Uterus (tissue), 2 donors: Measurements from ENCODE around the gene PDZD8.

Experiments
- POLR2A ChIP-seq, 2 donors: fragments of 450-650 bp; IDR thresholded peaks; one replicate each; pipeline ENCODE4 v1.6.1; 2016; ENCODE audit warnings: antibody characterized with exemption in 2 of 2, mild to moderate bottlenecking in 1 of 2, moderate library complexity in 1 of 2
- TF ChIP-seq, protein P1 (sequence below), 4 experiments: fragments of 200-600 bp in 2 of 4; fragments of 450-650 bp in 2 of 4; sonication (generic) in 2 of 4; IDR thresholded peaks; one replicate each; pipeline ENCODE4 v1.5.1; 2016 to 2019; ENCODE audit warnings: antibody characterized with exemption in 4 of 4, mild to moderate bottlenecking in 2 of 4, moderate library complexity in 1 of 4

- no peak for TF ChIP-seq POLR2A (IDR thresholded peaks at IDR 0.05)
- TF ChIP-seq, protein P1, sequence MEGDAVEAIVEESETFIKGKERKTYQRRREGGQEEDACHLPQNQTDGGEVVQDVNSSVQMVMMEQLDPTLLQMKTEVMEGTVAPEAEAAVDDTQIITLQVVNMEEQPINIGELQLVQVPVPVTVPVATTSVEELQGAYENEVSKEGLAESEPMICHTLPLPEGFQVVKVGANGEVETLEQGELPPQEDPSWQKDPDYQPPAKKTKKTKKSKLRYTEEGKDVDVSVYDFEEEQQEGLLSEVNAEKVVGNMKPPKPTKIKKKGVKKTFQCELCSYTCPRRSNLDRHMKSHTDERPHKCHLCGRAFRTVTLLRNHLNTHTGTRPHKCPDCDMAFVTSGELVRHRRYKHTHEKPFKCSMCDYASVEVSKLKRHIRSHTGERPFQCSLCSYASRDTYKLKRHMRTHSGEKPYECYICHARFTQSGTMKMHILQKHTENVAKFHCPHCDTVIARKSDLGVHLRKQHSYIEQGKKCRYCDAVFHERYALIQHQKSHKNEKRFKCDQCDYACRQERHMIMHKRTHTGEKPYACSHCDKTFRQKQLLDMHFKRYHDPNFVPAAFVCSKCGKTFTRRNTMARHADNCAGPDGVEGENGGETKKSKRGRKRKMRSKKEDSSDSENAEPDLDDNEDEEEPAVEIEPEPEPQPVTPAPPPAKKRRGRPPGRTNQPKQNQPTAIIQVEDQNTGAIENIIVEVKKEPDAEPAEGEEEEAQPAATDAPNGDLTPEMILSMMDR (IDR thresholded peaks at IDR 0.05): no peak
Observed at GRCh38 chr10:117228210-117228609, 147.0 kb downstream of the PDZD8 start.
